ENCODE measurements around the gene GPR152.

GRCh38 chr11:67445515-67445914 lies 7.0 kb downstream of the GPR152 start:
- TF ChIP-seq CTCF (IDR thresholded peaks at IDR 0.05; ENCODE audit: insufficient read depth, low read depth, low read length), result no peak
- TF ChIP-seq EZH2 (IDR thresholded peaks at IDR 0.05; ENCODE audit: insufficient read depth, low read length), result no peak
